CD4-positive, alpha-beta T cell treated with Interferon gamma for 1 hour (primary cell): ENCODE data around the gene MINDY4.

Experiments used
- DNase-seq: peaks from one replicate; pipeline ENCODE4 v3.0.0-alpha.2; 2020

MINDY4 gene

DNA sequence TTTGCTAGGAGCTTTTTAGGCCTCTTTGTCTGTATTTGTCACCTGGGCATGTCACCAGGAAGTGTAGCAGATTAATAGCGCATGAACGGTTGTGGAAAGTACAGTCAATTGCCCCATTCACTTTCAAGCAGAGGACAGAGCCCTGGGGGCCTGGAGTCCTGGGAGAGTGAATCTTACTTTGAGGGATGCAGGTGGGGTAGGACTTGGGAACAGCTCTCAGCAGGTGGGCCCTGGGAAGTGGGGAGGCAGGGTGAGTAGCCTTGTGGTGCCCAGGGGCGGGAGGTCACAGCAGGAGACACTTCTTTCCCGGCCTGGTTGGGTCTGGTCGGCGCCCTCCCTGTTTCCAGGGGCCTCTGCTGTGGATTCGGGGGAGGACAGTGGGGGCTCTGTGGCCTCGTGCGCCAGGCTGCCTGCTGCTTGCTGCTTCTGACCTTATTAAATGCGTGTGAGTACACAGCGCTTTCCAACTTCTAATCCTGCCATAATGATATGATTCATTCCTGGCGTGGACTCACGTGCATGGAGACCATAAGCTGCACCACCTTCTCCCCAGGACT is 88.8 kb downstream of the MINDY4 start:
- DNase-seq = no peak

DNA sequence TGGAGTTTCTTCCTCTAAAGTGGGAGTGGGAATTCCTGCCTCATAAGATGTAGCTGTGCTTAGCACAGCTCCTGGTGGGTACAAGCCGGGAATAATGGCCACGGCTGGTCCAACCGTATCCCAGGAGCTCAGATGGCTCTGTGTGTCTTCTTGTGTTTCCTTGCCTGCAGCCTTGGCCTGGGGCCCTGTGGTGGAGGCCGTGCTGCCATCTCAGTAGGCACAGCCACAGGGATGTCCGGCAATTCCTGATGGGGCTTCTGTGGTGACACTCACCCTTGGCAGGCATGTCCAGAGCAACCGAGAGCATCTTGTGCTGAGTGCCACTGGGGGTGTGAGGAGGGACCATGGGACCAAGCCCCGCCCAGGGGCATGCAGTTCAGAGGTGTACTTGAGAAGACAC is 90.4 kb downstream of the MINDY4 start:
- no peak for DNase-seq

DNA sequence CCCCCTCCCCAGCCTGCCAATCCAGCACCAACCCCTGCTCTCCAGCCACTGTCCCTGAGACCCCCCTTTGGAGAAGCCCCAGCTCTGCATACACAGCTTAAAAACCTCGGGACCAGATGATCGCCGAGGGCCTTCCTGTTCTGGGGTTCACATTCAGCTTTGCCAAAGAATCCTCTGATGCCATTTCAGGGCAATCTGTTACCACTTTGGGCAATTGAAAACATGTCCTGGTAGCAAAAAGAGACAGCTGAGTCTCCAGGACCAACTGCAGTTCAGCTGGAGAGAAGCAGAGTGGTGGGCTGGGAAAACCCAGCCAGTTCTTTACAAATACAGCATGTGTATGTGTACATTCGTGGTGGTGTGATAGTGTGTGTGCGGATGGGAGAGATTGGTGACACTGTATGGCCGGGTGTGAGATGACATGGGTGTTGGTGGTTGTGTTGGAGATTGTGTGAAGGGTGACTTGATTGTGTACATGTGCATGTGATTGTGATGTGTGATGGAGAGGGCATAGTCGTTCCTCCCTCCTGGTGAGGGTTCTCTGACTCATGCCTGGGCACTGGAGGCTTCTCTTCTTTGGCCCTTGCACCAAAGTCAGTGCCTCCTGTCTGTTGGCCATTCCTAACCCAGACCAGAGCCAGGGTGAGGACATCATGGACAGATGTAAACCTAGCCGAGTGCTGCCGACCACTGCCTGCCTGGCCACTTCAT is 91.9 kb downstream of the MINDY4 start:
- DNase-seq = no peak

DNA sequence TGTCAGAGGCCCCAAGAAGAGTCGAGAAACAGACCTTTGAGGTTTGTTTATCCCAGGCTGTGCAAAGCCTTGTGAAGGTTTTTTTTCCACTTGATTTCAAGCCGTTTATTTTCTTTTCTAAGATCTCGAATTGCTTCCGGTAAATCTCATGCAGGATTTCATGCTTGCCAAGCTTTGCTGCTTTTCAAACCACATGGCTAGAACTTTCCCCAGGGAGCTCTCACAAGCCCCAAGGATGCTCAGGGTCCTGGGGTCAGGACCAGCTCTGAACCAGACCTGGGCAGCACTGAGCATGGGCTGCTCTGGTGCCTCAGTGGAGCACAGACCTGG is 92.5 kb downstream of the MINDY4 start:
- no peak for DNase-seq

DNA sequence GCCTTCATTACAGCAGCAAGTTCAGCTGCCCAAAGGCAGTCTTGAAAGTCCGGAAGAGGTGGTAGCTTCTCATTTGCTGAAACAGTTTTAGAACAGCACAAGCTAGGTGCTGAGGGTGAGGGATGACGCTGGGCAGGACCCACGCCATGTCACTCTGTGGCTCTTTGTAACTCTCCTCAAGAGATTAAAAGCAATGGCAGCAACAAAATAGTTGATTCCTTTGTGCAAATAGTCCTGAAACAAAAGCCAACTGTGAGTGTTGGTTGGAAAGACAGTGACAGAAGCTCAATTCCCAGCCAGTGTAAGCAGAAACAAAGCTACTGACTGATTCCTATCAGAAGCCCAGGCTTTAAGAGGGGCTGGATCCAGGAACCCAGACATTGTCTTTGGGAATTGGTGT is 92.9 kb downstream of the MINDY4 start:
- no peak for DNase-seq

DNA sequence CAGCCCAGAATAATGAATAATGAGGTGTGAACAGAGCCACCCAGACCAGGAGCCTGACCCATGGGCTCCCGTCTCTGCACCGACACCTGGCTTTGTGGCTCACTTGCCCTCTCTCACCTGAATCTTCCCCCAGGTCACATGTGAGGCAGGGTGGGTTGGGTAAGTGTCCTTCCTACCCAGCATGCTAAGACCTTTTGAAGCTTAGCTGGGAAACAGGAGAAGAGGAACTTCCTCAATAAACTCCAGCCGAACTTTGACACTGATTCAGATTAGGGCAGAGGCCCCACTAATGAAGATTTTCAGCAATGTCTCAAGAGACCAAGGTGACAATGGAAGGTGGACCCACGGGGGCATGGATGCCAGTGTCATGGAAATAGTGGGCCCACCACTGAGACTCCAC is 93.9 kb downstream of the MINDY4 start:
- no peak for DNase-seq

DNA sequence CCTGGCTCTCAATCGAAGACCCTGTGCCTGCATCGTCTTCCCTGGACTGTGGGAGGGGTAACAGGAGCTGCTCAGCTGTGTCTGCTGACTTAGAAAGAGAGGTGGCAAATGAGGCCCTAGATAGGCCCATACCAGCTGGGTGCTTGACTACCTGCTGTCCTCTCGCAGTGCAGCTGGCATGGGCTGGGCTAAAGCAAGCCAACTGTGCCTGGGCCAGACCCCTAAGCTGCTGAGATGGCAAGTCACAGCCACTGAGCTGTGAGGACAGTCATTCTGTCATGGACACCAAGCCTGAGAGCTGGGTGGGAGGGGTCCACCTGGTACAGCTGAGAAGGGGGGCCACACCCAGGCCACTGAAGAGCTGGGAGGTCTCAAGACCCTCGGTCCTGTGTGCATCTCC is 94.6 kb downstream of the MINDY4 start:
- no peak for DNase-seq

DNA sequence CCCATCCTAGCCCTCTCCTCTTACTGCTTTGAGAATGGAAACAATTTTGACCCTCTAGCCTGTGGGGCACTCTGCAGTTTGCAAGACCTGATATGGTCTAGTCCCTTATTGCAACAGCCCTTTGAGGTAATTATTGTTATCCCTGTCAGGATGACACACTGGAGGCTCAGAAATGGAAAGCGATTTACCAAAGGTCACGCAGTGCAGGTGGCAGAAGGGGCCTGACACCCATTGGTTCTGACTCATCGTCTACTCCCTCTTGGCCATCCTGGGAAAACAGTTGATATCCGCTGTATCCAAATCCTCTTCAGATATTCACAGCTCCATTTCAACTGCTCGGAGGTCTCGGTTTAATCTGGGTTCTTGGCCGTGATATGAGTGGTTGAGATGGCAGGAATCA is 95.7 kb downstream of the MINDY4 start:
- DNase-seq = no peak

DNA sequence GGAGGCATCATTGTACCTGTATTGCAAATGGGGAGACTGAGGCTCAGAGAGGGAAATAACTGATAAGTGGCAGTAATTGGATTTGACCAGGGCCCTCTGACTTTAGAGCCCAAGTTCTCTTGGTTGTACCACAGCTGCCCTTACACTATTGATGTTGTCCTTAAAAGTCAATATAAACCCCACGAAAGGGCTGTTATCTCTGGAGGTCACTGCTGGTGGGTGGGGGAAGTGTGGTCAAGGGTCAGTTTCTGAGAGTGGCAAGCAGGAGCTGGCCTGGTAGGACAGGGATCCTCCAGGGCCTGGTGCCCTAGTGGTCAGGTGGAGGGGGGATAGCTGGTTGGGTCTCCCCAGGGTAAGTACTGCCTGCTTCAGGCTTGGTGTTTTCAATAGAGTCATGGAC is 96.3 kb downstream of the MINDY4 start:
- DNase-seq = no peak

DNA sequence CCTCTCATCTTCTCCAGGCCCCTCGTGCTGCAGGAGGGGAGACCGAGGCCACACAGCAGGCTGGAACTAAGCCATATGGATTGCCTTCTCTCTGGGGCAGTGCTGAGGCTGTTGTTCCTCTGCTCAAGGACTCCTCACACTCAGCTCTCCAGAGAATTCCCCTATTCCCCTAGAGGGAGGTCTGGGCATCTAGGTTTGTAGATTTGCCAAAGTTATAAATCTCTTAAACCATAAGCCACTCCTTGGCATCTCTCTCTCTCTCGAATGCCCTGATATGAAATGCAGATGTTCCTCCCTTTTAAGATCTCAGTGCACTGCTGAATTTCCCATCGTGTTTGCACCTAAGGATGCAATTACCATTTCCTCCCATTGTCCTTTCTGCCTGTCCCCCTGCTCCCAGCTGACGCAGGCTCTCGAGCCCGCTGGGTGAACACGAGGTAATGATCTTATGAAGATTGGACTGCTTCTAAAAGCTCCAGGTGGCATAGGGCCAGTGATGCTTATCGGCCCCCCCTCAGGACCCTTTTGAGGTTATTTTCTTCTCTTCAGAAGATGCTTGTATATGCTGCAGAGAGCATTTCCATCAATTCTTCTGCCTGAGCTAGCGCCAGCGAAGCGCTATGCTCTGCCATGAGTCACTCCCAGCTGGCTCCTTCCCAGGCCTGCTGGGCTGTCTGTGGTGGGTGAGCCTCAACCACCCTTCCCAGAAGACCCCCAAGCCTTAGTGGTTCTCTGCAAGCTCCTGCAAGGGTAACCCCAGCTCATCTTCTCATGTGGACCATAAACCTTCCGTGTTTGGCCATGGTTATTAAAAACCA is 98.8 kb downstream of the MINDY4 start:
- no peak for DNase-seq

DNA sequence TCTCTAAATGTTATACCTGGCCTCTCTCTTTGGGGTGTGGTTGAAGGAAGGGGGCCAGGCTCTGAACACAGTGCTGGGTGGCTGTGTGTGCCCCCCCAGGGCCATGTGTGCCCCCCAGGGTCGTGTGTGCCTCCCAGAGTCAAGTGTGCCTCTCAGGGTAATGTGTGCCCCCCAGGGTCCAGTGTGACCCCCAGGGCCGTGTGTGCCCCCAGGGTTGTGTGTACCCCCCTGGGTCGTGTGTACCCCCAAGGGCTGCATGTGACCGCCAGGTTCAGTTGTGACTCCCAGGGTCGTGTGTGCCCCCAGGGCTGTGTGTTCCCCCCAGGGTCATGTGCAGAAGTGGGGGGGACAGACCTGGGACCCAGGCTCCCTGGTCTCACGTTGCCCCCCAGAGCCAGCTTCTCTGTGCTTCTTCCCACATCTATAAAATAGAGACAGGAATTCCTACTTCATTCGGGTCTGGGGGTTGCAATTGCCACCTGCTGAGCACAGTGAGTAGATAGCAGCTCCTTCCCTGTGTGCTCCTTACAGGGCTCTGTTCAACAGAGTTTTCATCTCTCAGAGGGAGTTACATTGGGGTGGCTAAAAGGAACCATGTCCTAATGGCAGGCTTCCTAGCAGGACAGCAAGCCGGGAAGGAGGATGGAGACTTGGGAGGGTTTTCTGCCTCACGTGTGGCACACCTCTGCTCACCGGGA is 99.8 kb downstream of the MINDY4 start:
- no peak for DNase-seq

DNA sequence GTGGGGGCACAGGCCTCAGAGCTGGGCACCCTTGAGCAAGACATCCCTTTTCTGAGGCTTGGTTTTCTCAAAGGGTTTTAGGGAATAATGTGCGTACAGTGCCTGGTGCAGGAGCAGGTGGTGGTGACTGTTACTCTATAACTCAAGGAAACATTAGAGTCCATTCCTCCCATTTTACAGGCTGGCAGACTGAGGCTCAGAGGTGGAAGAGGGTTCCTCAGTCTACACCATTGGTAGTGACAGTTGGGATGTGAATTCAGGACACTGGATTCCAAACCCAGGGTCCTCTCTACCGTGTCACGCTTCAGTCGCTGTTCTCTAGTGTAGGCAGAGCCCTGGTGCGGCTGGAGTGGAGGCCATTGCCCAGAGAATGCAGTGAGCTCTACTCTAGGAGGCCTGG is 100.4 kb downstream of the MINDY4 start:
- DNase-seq = no peak

DNA sequence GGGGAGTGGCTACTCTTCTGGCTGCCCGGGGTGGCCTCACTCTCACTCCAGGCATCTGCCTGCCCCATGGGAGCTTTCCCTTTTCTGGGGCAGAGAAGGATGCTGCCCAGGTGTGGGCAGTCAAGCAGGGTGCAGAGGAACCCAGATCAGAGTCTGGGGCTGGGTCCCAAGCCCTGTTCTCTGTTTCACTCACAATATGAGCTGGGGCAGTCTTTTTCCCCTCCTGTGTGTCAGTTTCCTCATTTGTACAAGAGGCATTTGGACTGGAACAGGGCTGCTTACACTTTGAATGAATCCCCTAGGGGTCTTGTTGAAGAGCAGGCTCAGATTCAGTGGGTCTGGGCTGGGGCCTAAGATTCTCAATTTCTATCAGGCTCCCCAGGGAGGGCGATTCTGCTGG is 102.0 kb downstream of the MINDY4 start:
- DNase-seq = no peak

DNA sequence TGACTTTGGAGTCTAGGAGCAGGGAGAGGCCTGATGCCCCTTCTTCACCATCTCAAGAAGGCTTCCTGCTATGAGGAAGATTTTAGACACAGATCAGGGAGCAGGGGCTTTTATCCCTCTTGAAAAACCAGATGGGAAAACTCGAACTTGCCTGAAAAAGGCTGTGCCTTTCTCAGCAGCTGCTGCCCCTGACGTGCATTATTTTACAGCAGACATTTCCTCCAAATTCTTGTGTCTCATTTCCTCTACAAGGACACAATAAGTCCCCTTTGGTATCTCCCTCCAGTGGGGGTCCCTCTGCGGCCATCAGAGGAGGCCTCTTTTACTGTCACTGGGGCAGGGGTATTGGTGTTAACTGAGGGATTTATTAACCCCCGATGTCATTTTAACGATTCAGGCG is 102.4 kb downstream of the MINDY4 start:
- no peak for DNase-seq

DNA sequence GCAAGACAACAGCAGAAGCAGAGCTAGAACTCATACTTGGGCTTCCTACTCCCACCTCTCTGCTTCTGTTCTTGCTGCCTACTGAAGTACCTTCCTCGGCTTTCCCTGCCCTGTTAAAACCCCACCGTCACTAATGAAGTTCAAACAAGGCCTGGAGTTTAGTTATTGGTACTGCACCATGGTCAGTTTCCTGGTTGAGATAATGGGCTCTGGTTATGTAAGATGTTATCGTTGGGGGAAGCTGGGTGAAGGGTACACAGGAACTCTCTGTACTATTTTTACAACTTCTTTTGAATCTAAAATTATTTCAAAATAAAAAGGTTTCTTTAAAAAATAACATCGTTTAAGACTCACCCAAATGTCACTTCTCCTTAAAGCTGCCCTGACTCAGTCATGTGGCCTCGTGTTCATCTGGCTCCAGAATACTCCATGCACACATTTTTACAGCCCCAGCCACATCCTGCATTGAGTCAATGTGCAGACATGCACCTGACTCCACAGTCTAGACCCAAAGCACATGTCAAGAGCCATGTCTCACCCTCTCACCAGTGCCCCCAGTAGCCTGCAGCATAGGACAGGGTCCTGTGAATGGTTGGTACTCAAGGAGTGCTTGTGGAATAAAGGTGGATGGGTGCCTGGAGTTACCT is 103.6 kb downstream of the MINDY4 start:
- no peak for DNase-seq

DNA sequence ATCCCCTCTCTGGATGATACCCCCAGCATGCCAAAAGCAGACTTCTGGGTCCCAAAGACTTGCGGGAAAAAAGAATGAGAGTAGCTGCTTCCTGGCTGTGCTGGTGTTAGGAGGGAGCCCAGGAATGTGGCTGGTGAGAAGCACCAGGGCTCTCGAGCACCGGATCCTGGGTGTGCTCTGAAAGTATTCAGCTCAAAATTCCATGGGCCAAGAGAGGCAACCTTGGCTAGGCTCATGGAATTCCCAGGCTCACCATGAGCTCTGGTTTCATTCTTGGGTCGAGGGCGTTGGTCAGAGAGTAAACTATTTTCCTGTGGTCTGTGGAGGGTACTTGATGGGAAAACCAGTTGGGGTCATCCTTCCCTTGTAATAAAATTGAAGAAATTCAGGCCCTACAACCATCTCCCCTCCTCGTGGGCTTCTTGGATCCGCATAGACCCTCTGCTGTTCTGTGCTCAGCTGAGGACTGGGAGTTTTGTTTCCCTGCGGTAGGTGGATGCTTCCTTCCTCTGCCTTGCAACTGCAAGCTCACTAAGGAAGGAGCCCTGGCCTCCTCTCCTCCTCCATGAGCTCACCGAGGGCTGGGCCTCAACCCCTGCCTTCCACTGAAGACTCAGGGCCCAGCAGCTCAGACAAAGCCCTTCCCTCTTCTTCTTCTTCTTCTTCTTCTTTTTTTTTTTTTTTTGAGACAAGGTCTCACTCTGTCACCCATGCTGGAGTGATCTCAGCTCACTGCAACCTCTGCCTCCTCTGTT is 106.0 kb downstream of the MINDY4 start:
- DNase-seq = no peak

DNA sequence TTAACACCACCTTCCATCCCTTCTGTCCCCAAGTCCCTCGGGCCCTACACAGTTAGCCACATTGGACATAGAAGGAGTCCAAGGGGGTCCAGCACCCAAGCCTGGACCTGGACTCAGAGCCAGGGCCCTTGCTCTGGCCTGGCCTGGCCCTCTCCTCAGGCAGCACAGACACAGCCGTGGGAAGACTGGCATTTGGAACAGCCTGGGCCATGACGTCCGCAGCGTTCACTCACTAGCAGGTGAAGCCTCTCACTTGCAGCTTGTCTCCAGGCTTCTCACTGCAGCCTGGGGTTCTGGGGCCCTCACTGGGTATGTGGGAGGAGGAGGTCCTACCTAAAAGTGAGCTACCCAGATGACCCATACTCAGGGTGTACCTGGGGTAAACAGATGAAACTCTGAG is 106.8 kb downstream of the MINDY4 start:
- no peak for DNase-seq

DNA sequence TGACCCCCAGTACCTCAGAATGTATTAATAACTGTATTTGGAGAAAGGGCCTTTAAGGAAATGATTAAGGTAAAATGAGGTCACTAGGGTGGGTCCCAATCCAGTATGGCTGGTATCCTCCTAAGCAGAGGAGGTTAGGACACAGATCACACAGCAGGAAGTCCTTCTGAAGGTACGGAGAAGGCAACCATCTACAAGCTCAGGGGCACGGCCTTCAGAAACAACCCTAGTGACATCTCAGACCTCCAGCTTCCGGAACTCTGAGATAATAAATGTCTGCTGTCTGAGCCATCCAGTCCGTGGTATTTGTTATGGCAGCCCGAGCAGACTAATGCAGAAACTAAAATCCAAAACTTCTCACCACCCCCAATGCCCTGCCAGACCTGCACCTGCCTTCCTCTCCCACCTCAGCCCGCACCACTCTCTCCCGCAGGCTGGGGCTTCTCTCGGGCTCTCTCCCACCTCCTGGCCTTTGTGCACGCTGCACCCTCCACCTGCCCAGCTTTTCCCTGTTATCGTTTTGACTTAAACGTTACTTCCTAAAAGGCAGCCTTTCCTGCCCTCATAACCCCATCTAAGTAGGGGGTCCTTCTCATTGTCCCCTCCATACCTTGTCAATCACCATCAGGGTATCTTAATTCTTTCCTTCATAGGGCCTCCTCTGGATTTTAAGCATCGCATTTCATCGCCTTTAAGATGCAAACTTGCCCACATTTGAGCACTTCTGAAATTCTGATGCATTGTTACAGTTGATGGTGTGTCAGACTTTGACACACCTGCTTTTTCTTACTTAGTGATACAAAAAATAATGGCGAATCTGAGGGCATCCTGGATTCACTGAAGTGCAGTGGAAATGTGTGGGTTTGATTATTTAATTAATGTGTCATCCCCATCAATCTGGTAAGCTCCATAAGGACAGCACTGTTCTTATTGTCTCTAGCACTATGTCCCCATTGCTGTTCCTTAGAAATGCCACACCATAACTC is 108.2 kb downstream of the MINDY4 start:
- no peak for DNase-seq

DNA sequence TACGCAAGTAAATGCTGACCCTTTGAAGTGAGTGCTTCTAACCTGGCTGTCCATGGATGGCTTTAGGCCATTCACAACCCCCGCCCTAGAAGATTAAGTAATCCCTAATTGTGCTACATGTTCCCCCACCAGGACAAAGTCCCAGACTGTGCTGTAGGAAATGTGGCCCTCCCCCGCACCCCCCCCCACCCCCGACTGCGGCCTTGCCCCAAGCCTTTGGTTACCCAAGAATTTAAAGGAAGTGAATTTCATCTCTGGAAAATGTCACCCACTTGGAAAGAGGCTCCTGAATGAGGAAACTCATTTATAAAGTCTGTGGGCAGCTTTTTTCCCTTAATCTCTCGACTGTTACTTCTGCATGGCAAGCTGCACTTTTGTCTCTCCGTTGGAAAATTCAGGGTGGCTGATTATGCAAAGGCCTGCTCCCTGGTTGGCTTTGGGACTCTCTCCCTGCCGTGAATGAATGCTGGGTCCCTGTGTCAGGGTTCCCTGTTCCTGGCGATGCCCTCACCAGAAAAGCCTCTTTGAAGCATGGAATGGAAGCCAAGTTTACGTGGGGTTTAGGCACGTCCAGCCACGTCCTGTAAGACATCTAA is 109.0 kb downstream of the MINDY4 start:
- no peak for DNase-seq

DNA sequence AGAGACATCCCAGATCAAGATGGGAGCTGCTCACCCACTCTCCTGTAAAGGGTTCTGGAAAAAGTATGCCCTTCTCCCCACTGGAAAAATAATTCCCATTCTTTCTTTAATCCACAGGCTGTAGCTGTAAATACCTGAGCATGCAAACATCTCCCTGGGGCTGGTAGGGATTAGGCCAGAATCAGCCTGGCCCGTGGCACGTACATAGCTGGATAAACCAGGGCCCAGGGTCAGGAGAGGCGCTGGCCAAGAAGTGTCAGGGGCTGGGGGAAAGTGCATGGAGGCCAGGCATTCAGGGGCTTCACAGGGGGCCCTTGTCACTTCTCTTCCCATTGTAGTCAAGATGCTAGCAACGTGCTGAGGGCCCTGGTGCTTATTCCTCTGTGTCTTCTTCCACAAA is 109.7 kb downstream of the MINDY4 start:
- no peak for DNase-seq

DNA sequence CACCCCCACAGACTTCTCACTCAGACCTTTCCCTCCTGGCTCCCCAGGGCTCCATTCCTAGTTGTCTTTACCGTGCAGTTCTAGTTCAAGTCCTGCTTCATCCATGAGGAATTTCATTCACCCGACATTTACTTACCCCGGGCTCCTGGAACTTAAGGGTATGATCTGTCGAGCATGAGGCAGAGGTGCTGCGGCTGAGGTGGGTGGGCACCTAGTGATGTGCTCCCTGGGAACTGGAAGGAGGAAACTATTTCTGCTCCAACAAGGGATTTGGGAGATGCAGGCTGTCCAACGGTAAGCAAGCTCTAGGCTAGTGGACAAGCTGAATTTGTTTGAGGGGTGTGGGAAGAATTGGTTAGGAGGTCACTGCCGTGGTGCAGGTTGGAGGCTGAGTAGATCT is 110.2 kb downstream of the MINDY4 start:
- DNase-seq = no peak
